GM12801 (cell line): Measurements from ENCODE around the gene UBE2G1.

ENCODE experiments used
- CTCF ChIP-seq: IDR thresholded peaks from one replicate; pipeline ENCODE4 v1.5.1; 2011; ENCODE audit warnings: control low read depth; ENCODE audit not compliant: insufficient read length; ENCODE audit errors: extremely low read depth

Gene UBE2G1

GRCh38 chr17:4387137-4387536, 20.7 kb upstream of the UBE2G1 start:
- no peak for TF ChIP-seq CTCF

- TF ChIP-seq CTCF = no peak
Observed at GRCh38 chr17:4386406-4386805, 19.9 kb upstream of the UBE2G1 start.

- TF ChIP-seq CTCF = no peak
Observed at GRCh38 chr17:4381690-4382671, 15.5 kb upstream of the UBE2G1 start.

GRCh38 chr17:4378626-4379025, 12.2 kb upstream of the UBE2G1 start:
- no peak for TF ChIP-seq CTCF

GRCh38 chr17:4375039-4375748, 8.7 kb upstream of the UBE2G1 start:
- TF ChIP-seq CTCF = no peak

- no peak for TF ChIP-seq CTCF
Observed at GRCh38 chr17:4369557-4370230, 3.2 kb upstream of the UBE2G1 start.

GRCh38 chr17:4368341-4368740, 1.9 kb upstream of the UBE2G1 start:
- TF ChIP-seq CTCF = no peak
